Mesangial cell (primary cell): Measurements from ENCODE around the gene KLRC1. TPM values are rescaled to one million over a fixed set of nuclear protein-coding genes. Genes with fewer than 3 reads are reported as not detected.

ENCODE experiments used
- total RNA-seq: library from RNA; depleted of rRNA; stranded (reverse); fragments of >200 nt; gene quantifications from 2 replicates; pipeline ENCODE4 v1.2.3, GENCODE V29; 2015

KLRC1 gene
- total RNA-seq, result not detected in 2 replicates

DNA sequence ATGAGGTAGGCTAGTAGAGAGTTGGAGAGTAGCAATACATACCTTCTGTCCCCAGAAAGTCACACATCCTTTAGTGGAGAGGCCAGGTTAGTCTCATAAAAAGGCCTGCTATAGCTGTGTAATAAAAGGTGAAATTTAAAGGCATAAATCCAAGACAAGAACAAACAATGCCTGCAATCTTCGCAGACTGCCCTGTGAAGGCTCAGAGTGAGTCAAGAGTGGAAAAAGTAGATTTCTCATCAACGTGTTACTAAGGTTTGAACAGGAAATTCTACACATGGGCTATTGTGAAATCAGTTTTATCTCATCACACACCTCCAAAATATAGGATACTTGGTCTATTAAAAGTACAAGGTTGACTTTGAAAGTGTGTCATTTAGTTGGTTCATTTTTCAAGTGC, at the start of gene KLRC1:
TSS of gene KLRC1 (minus strand) at position 222 of the 400 bp plus-strand sequence. CDS start 2,221 bp downstream, outside the sequence.

GRCh38 chr12:10435816-10436215, 17.4 kb downstream of the KLRC1 start, which contains the start of gene KLRC2:
Gene KLRC2, minus strand, starts transcription at chr12:10436010. Its CDS starts 24 bp downstream, at chr12:10435986.

GRCh38 chr12:10420334-10420733, 32.8 kb downstream of the KLRC1 start, which contains the start of gene KLRC3:
Gene KLRC3, minus strand, starts transcription at chr12:10420595. Its CDS starts 45 bp downstream, at chr12:10420550.

GRCh38 chr12:10409392-10409791, 43.8 kb downstream of the KLRC1 start, which contains the start of gene KLRC4:
Gene KLRC4, minus strand, starts transcription at chr12:10409757. Its CDS starts 182 bp downstream, at chr12:10409575.

Other genes with a start within 250 kb of the KLRC1 start
- 21.0 and 94.1 TPM in 2 replicates for gene GABARAPL1, start 240.5 kb downstream of the KLRC1 start, total RNA-seq
- gene KLRD1, start 145.5 kb downstream of the KLRC1 start, total RNA-seq, result 0.13 TPM in 1 of 2 replicates, not detected in the other
- 0.16 TPM in 1 of 2 replicates, not detected in the other for gene KLRK1, start 63.3 kb downstream of the KLRC1 start, total RNA-seq
- gene KLRC4, start 43.6 kb downstream of the KLRC1 start, total RNA-seq, result 0.16 TPM in 1 of 2 replicates, not detected in the other
- 0.13 TPM in 1 of 2 replicates, not detected in the other for gene KLRC3, start 32.8 kb downstream of the KLRC1 start, total RNA-seq
- not detected in 2 replicates for gene KLRC2, start 17.4 kb downstream of the KLRC1 start, total RNA-seq
- gene EIF2S3B, start 52.5 kb upstream of the KLRC1 start, total RNA-seq, result 0.38 and 5.4 TPM in 2 replicates
- 9.4 and 19.7 TPM in 2 replicates for gene MAGOHB, start 160.2 kb upstream of the KLRC1 start, total RNA-seq
- gene STYK1, start 220.7 kb upstream of the KLRC1 start, total RNA-seq, result 0.25 and 1.3 TPM in 2 replicates